ENCODE data around the gene TRMT61B. TPM values are rescaled to one million over a fixed set of nuclear protein-coding genes. Genes with fewer than 3 reads are reported as not detected.

The TRMT61B gene
- total and polyA plus RNA-seq, 8 donors, result 2.3 to 24.4 (median 18.1) TPM

GRCh38 chr2:28838971-28839370, 31.1 kb downstream of the TRMT61B start:
- H3K9me3 ChIP-seq, result no peaks in the 10 kb centered on the region
- no peak for DNase-seq
- H3K27me3 ChIP-seq, result no peaks in the 10 kb centered on the region
- no peaks in the 10 kb centered on the region for H3K36me3 ChIP-seq
- 83 to 96% (median 85%) methylated on average over 2 of the region's 2 CpGs for WGBS, 5 donors
- TF ChIP-seq EP300 (IDR thresholded peaks at IDR 0.05), result no peak
- no peak for TF ChIP-seq POLR2A (IDR thresholded peaks at IDR 0.05)
- no peak for TF ChIP-seq POLR2AphosphoS5 (IDR thresholded peaks at IDR 0.05)
- TF ChIP-seq, protein P1, sequence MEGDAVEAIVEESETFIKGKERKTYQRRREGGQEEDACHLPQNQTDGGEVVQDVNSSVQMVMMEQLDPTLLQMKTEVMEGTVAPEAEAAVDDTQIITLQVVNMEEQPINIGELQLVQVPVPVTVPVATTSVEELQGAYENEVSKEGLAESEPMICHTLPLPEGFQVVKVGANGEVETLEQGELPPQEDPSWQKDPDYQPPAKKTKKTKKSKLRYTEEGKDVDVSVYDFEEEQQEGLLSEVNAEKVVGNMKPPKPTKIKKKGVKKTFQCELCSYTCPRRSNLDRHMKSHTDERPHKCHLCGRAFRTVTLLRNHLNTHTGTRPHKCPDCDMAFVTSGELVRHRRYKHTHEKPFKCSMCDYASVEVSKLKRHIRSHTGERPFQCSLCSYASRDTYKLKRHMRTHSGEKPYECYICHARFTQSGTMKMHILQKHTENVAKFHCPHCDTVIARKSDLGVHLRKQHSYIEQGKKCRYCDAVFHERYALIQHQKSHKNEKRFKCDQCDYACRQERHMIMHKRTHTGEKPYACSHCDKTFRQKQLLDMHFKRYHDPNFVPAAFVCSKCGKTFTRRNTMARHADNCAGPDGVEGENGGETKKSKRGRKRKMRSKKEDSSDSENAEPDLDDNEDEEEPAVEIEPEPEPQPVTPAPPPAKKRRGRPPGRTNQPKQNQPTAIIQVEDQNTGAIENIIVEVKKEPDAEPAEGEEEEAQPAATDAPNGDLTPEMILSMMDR (IDR thresholded peaks at IDR 0.05), result no peak
- H3K4me1 ChIP-seq, result no peaks in the 10 kb centered on the region
- no peak overlapping the region for H3K27ac ChIP-seq
- H3K4me3 ChIP-seq, result no peak overlapping the region
- intact Hi-C loops (cut with DNase I; ENCODE audit: low total_unique reads), result no loop called here

DNA sequence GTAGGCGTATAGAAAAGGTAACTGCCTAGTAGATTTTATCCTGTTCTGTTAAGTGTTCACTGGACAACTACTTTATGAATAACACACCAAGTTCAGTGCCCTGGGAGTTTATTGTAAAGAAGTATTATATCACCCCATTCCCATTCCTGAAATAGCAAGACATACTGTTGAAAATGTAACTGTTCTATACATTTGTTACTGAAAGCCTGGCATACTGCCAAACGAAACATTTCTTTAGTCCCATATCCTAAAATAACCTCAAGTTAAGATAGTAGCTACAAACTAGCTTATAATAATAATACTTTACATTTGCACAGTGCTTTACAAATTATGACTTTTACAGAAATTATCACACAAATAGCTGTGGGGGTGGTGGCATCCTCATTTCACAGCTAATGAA, 34.3 kb downstream of the TRMT61B start:
- peak in 1 of 2 donors; percentile 2 for DNase-seq
- Histone ChIP-seq H3K27ac (no peak overlapping the region), H3K9me3 (no peaks in the 10 kb centered on the region), H3K36me3 (no peaks in the 10 kb centered on the region), H3K4me3 (no peak overlapping the region), H3K27me3 (no peaks in the 10 kb centered on the region), H3K4me1 (no peaks in the 10 kb centered on the region)
- 30 to 59% (median 49%) methylated on average over 2 of the region's 2 CpGs for WGBS, 5 donors
- intact Hi-C loops (cut with DNase I; ENCODE audit: low total_unique reads), result no loop called here
- TF ChIP-seq, protein P1 (IDR thresholded peaks at IDR 0.05), result no peak
- TF ChIP-seq POLR2AphosphoS5 (IDR thresholded peaks at IDR 0.05), result no peak
- no peak for TF ChIP-seq POLR2A (IDR thresholded peaks at IDR 0.05)
- TF ChIP-seq EP300 (IDR thresholded peaks at IDR 0.05), result no peak

GRCh38 chr2:28833740-28834470, 36.2 kb downstream of the TRMT61B start:
- TF ChIP-seq, protein P1 (IDR thresholded peaks at IDR 0.05), result no peak
- TF ChIP-seq POLR2AphosphoS5 (IDR thresholded peaks at IDR 0.05) (no peak), POLR2A (IDR thresholded peaks at IDR 0.05) (no peak), EP300 (IDR thresholded peaks at IDR 0.05) (no peak)
- 90 to 97% (median 94%) methylated on average over 2 of the region's 2 CpGs for WGBS, 5 donors
- DNase-seq, result no peak
- Histone ChIP-seq H3K4me3 (no peak overlapping the region), H3K9me3 (no peaks in the 10 kb centered on the region), H3K4me1 (no peaks in the 10 kb centered on the region), H3K27me3 (no peaks in the 10 kb centered on the region), H3K36me3 (no peaks in the 10 kb centered on the region), H3K27ac (no peak overlapping the region)
- intact Hi-C loops (cut with DNase I; ENCODE audit: low total_unique reads), result no loop called here

DNA sequence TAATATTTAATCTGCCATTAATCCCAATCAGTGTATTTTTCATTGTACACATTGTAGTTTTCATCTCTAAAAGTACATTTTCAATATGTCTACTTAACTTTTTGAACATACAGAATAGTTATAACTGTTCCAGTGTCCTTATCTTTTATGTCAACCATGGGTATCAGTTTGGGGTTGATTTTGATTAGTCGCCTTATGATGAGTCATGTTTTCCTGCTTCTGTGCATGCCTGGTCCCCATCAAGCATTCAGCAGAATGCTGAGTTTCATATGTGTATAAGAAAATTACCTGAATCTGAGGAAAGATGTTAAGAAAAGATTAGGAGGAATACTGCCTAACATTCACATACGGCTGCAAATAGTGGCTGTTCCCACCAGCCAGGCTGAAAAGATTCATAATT, 41.7 kb downstream of the TRMT61B start:
- 44 to 66% (median 48%) methylated on average over 2 of the region's 2 CpGs for WGBS, 5 donors
- intact Hi-C loops (cut with DNase I; ENCODE audit: low total_unique reads), result loop anchor here (10.0 kb wide), 1 partner anchor 366 kb away; no protein-coding TSS in a partner anchor
- no peaks in the 10 kb centered on the region for H3K36me3 ChIP-seq
- no peak overlapping the region for H3K27ac ChIP-seq
- TF ChIP-seq POLR2AphosphoS5 (IDR thresholded peaks at IDR 0.05) (no peak), EP300 (IDR thresholded peaks at IDR 0.05) (no peak), POLR2A (IDR thresholded peaks at IDR 0.05) (no peak)
- TF ChIP-seq, protein P1 (IDR thresholded peaks at IDR 0.05), result no peak
- H3K27me3 ChIP-seq, result peaks cover 0 to 7% (median 0%) of the 10 kb centered on the region in 3 donors
- no peaks in the 10 kb centered on the region for H3K9me3 ChIP-seq
- DNase-seq, result no peak
- no peak overlapping the region for H3K4me3 ChIP-seq
- H3K4me1 ChIP-seq, result peaks cover 0 to 7% (median 0%) of the 10 kb centered on the region in 4 donors
